GM21825 (cell line): ENCODE data around the gene ZMYND11.
"Not testable (repeated sequence)": the region's sequence is repeated elsewhere in the genome, so short reads cannot be mapped to it uniquely, and the experiment has no call there.

Source experiments
- ATAC-seq: cut with Tn5 transposase; IDR thresholded peaks from one replicate; pipeline ENCODE4 v1.9.1; 2021; ENCODE audit warnings: mild to moderate bottlenecking, moderate library complexity; ENCODE audit not compliant: unreplicated experiment

The ZMYND11 gene

GRCh38 chr10:241966-242643, 106.8 kb downstream of the ZMYND11 start:
- ATAC-seq, result no peak

DNA sequence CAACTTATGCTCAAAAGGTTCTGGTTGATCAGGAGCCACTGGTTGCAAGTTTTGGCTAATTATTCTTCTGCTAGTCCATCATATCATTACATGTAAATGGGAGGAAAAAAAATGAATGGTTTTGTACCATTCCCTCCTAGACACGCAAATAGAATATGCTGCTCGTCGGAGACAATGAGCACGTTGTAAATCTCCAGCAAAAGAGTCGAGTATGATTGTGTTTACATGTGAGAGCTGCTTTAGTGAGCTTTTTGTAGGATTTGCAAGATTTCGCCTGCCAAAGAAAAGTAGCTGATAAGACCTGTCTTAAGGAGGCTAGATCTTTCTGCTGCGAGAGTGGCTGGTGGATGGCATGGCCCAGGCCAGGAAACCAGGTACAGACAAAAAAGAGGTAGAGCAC, 109.0 kb downstream of the ZMYND11 start:
- ATAC-seq, result no peak

DNA sequence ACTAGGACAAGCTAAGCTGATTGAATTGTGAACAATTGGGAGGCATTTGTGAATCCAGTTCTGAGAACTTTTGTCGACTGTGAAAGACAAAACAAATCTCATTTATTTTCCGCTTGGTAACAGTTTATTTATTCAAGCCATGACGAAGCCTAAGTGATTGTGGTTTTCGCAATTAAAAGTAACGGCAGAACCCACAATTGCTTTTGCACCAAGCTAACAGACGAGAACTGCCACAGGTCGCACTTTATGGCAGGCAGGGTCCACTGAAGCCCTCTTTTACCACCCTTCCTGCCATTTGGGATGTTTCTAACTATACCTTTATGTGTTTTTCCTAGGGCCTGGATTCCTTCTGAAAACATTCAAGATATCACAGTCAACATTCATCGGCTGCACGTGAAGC, 111.2 kb downstream of the ZMYND11 start:
- no peak for ATAC-seq

DNA sequence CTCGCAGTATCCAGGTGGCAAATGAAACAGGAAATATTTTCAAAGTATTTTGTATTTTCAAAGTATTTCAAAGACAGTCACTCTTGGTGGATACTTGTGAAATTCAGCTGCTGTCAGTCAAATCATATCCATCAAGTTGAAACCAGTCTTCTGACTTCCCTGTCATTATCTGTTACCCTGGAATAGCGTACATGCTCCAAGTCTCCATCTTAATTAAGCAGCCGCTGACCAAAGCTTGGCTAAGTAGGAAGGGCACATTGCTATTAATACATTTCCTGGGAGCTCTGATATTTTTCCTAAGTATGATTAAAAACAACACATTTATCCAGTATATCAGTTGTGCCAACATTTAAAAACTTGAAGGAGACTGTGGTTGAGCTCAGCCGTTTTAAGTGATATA, 112.2 kb downstream of the ZMYND11 start:
- no peak for ATAC-seq

- no peak for ATAC-seq
Observed at GRCh38 chr10:248307-248706, 113.1 kb downstream of the ZMYND11 start.

GRCh38 chr10:251982-252582, 116.8 kb downstream of the ZMYND11 start:
- ATAC-seq, result no peak

DNA sequence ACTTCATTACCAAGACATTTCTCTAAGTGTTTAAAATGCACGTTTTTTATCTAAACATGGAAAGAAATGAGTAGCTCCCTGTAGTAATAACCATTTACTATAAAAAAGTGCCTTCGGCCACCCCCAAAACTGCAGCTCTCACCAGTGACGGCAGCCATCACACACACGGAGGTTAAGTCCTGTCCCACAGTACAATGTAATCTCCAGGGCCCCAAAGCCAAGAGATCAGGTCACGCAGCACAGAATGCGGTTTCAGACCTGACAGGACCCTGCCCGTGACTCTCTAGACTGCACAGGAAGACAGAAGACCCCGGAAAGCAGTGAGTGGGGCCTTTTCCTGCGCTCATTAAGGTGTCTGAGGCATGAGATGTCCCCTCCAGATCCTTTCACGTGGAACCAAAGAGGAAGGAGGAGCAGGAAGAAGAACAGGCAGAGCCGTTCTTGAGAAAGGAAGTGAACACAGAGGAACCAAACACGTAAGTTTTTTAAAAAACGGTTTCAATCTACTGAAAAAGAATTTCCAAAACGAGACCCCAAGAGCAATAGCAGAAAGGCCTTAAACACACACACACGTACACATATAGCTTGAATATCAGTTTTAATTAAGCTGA, 125.7 kb downstream of the ZMYND11 start:
- ATAC-seq, result no peak

- not testable (repeated sequence) for ATAC-seq
Observed at GRCh38 chr10:264160-265073, 129.2 kb downstream of the ZMYND11 start.

DNA sequence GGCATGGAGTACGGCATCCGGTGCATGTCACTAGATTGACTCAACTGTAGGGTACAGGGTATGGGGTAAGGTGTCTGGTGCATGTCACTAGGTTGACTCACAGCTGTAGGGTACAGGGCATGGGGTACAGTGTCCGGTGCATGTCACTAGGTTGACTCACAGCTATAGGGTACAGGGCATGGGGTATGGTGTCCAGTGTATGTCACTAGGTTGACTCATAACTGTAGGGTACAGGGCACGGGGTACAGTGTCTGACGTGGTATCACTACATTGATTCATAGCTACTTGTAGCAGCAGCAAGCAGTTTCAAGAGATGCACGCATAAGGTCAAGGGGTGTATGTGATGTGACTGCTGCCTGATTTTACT, 129.8 kb downstream of the ZMYND11 start:
- not testable (repeated sequence) for ATAC-seq

GRCh38 chr10:265816-266588, 130.7 kb downstream of the ZMYND11 start:
- not testable (repeated sequence) for ATAC-seq

GRCh38 chr10:266974-267425, 131.7 kb downstream of the ZMYND11 start:
- ATAC-seq, result no peak

DNA sequence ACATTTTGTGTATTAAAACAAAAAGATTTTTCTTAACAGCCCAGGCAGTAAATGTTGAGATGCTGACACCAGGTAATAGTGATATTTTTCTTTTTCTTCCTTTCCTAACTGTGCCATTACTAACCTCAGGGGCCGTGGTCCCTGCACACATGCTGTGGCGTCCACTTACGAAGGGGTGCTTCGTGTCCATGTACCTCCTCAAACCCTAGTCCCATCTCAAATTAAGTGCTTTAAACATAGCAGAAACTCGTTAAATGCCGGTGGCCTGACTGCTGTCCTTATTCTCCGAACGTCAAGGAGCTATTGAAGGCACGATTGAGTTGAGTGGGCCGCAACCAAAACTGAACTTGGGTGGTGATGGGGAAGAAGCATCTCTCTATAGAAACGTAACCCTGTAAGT, 132.4 kb downstream of the ZMYND11 start:
- no peak for ATAC-seq

DNA sequence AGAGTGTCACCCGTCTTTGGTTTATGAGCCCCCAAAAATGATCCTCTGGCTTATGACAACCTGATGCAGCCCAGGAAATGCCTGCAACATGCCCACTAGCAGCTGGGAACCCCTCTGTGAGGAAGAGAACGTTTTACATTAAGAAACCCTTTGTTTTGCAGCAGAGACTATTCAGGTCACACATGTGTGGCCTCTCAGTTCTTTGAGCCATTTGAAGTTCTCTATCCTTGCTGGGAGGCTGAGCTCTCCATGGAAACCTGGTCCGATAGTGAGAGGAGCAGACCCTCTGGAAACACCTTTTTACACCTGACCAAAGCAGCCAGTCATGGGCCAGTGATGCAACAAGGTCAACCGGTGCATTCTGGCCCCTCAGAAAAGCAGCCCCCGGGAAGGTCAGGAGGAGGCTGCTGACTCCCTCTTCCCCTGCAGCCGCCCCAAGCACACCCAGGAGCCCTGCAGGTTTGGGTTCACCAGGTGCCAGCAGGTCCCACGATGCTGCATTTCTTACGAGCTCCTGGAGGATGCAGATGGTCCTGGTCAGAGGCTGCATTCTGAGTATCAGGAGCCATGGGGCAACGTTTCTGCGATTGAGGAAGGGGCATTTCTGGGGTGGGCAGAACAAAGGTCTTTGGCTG, 134.3 kb downstream of the ZMYND11 start:
- no peak for ATAC-seq

DNA sequence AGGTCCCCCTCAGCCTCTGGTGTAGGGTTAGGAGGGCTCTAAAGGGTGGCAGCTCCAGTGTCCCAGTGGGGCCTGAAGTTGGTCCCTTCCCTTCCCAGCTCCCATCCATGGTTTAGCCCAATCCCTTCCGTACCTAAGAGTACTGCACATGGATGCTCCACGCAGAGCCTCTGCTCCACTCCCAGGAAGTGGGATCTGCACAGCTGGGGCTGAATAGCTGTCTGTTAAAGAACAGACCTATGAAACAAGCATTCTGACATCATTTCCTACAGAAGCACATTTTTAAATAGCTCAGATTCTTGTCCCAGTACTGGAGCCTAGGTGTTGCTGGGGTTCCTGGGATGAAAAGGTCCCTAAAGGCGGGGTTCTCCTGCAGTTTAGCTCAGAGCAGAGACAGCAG, 135.9 kb downstream of the ZMYND11 start:
- no peak for ATAC-seq

- no peak for ATAC-seq
Observed at GRCh38 chr10:271722-272121, 136.5 kb downstream of the ZMYND11 start.

- no peak for ATAC-seq
Observed at GRCh38 chr10:273088-273487, 137.8 kb downstream of the ZMYND11 start.

DNA sequence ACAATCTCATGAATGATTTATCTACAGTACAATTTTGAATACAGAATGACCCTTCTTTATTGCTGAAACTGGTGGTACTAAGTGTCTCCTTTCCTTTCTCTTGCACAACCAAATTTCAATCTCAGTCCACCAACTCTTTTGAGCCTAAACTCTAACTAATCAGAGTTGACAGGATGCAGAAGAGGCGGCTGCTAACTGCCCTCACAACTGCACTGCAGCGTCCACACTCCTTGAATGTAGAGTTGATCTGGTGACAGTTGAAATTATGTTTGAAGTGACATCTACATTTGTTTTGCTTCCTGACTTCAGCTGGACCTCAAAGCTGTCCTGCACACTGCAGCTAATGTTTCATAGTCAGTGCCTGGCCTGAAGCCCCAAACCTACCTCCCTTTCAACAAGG, 139.6 kb downstream of the ZMYND11 start:
- no peak for ATAC-seq

- no peak for ATAC-seq
Observed at GRCh38 chr10:275680-276079, 140.4 kb downstream of the ZMYND11 start.

DNA sequence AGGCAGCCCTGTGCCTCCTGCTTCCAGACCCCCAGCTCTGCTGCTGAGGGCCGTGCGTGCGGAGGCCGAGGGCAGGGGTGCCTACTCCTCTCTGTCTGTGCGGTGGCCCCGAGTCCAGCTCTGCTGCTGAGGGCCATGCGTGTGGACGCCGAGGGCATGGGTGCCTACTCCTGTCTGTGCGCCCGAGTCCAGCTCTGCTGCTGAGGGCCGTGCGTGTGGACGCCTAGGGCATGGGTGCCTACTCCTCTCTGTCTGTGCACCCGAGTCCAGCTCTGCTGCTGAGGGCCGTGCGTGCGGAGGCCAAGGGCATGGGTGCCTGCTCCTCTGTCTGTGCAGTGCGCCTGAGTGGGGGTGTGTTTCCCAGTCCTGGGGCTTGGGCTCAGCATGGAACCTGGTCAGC, 142.7 kb downstream of the ZMYND11 start:
- ATAC-seq, result no peak

GRCh38 chr10:278707-279106, 143.5 kb downstream of the ZMYND11 start:
- no peak for ATAC-seq
